Nucleus accumbens (tissue), 56 donors: ENCODE data around the gene SEZ6.

Experiments
- DNase-seq, 56 donors: peaks; one replicate each; lab custom pipeline; 2025; lab: John Stamatoyannopoulos, UW

SEZ6 gene

GRCh38 chr17:29005936-29006511 is at the start of gene SEZ6:
Gene SEZ6, minus strand, starts transcription at chr17:29006033. Its CDS starts 164 bp downstream, at chr17:29005869.
- DNase-seq, result peak in 54 of 56 donors; percentile 24 to 89 (median 71)

- DNase-seq, result no peak
Observed at GRCh38 chr17:29054835-29055234, 49.0 kb upstream of the SEZ6 start.

GRCh38 chr17:29051731-29052130 is 45.9 kb upstream of the SEZ6 start:
- DNase-seq, result peak in 1 of 56 donors; percentile 27

GRCh38 chr17:29051194-29051593 is 45.4 kb upstream of the SEZ6 start:
- no peak for DNase-seq

DNA sequence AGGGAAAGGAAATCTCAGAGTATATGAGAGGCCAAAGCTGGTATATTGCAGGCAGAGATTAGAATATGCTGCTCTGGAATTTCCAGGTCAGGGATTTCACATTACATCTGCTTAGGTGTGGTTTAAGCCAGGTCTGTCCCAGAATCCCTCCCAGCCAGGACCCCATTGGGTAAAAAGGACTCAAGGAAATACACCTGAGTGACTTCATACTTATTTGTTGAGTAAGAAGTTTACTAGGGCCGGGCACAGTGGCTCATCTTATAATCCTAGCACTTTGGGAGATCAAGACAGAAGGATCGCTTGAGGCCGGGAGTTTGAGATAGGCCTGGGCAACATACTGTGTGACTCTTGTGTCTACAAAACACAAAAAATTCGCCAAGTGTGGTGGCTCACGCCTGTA is 44.3 kb upstream of the SEZ6 start:
- DNase-seq, result no peak

- DNase-seq, result no peak
Observed at GRCh38 chr17:29049541-29050145, 43.8 kb upstream of the SEZ6 start.

- peak in 1 of 56 donors; percentile 16 for DNase-seq
Observed at GRCh38 chr17:29048440-29049368, 42.9 kb upstream of the SEZ6 start.

- no peak for DNase-seq
Observed at GRCh38 chr17:29046473-29046839, 40.6 kb upstream of the SEZ6 start.

- no peak for DNase-seq
Observed at GRCh38 chr17:29045734-29046472, 40.1 kb upstream of the SEZ6 start.

DNA sequence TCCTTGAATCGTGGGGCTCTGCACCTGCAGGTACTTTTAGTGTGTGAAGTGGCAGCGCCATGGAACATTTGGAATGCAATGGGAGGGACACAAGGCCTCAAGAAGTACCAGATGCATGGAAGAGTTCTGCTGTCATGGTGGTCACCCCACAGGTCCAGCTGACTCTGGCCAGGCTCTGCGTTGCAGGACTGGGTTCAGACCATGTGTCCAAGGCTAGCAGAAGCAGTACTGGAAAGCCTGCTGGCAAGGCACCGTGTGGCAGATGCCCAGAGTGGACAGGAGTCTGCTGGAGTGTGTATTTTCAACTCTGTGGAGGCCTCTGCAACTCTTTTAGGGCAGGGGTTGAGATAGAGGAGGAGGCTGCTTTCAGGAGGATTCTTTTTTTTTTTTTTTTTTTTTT is 39.2 kb upstream of the SEZ6 start:
- DNase-seq, result no peak

DNA sequence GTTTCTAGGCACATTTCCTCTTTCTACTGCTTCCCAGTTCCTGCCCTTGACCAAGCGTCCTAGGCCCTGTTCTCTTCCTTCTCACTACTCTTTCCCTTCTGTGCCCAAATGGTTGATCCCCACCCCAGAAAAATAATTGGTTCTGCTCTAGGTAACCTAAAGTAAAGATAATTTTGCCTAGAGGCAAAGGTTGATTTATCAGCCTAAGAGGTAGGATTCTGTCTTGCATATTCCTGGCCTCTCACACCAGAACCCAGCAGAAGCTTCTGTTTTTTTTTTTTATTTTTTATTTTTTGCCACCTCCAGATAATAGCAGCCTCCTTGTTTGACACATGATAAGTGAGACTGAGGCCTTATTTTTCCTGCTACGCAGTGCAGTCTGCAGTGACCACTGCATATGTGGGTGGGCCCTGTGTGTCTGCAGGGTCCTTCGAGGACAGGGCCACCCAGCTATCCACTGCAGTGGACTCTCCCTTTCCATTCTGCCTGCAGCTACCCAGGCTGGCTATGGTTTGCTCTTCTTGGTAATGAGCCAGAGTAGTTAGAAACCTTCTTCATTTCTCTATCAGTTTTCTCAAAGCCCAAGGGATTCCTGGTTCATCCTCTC is 37.8 kb upstream of the SEZ6 start:
- no peak for DNase-seq

- peak in 42 of 56 donors; percentile 11 to 81 (median 53) for DNase-seq
Observed at GRCh38 chr17:29042679-29043538, 37.1 kb upstream of the SEZ6 start, which contains the start of gene PIPOX. Gene PIPOX, plus strand, starts transcription at chr17:29043141. Its CDS starts 85 bp downstream, at chr17:29043226.

DNA sequence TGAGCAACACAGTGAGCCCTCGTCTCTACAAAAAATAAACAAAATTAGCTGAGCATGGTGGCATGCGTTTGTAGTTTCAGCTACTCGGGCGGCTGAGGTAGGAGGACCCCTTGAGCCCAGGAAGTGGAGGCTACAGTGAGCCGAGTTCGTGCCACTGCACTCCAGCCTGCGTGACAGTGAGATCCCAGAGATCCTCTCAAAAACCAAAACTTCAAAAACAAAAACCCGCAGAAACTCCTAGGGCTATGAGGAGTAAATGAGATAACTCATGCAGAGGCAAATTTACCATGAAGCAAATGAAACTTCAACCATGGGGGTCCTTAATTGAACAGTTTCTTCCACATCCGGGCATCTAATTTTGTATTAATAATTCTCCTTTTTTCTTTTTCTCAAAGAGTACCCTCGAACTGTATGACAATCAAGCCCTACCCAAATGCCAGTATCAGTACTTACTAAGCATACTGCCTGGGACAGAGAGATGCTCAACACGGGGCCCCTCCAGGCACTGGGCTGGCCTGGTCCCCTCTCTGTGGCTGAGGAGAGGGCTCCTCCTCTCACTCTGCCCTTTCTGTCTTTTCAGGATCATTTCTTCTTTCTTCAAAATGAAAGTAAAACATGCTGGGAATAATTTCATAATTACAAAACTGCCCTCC is 36.3 kb upstream of the SEZ6 start:
- no peak for DNase-seq

GRCh38 chr17:29041571-29041970 is 35.7 kb upstream of the SEZ6 start:
- DNase-seq, result no peak

DNA sequence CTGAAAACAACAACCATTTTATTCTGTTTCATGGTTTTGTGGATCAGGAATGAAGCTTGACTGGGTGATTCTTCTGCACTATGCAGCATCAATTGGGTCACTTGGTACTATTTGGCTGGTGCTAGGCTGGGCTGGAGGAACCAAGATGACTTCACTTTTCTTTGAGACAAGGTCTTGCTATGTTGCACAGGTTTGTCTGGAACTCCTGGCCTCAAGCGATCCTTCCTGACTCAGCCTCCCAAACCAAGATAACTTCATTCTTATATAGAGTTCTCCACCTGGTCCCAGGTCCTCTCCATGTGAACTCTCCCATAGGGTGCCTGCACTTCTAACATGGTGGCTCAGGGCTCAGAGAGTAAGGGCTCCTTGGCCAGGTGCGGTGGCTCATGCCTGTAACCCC is 35.3 kb upstream of the SEZ6 start:
- no peak for DNase-seq

- peak in 16 of 56 donors; percentile 8 to 40 (median 22) for DNase-seq
Observed at GRCh38 chr17:29039764-29040598, 34.1 kb upstream of the SEZ6 start.

GRCh38 chr17:29038085-29038795 is 32.4 kb upstream of the SEZ6 start:
- DNase-seq, result peak in 10 of 56 donors; percentile 9 to 51 (median 22)
